ENCODE data around the gene YAP1.

YAP1 gene

GRCh38 chr11:102064316-102064715, 45.9 kb upstream of the YAP1 start:
- no peak overlapping the region for H3K4me2 ChIP-seq (ENCODE audit: low read depth, low read length, poor library complexity, severe bottlenecking)

DNA sequence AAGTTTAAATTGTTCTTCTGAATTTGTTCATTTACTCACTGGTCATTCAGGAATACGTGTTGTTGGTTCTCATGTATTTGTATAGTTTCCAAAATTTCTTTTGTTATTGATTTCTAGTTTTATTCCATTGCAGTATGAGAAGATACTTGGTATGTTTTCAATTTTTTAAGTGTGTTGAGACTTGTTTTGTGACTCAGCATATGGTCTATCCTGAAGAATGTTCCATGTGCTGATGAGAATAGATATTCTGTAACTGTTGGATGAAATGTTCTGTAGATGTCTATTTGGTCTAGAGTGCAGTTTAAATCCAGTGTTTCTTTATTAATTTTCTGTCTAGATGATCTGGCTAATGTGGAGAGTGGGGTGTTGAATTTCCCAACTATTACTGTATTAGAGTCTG, 39.5 kb upstream of the YAP1 start:
- H3K36me3 ChIP-seq (ENCODE audit: low read length), result no peaks in the 10 kb centered on the region
- H3K27ac ChIP-seq (ENCODE audit: low read depth, low read length), result no peak overlapping the region
- TF ChIP-seq, protein P1, sequence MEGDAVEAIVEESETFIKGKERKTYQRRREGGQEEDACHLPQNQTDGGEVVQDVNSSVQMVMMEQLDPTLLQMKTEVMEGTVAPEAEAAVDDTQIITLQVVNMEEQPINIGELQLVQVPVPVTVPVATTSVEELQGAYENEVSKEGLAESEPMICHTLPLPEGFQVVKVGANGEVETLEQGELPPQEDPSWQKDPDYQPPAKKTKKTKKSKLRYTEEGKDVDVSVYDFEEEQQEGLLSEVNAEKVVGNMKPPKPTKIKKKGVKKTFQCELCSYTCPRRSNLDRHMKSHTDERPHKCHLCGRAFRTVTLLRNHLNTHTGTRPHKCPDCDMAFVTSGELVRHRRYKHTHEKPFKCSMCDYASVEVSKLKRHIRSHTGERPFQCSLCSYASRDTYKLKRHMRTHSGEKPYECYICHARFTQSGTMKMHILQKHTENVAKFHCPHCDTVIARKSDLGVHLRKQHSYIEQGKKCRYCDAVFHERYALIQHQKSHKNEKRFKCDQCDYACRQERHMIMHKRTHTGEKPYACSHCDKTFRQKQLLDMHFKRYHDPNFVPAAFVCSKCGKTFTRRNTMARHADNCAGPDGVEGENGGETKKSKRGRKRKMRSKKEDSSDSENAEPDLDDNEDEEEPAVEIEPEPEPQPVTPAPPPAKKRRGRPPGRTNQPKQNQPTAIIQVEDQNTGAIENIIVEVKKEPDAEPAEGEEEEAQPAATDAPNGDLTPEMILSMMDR (IDR thresholded peaks at IDR 0.05; ENCODE audit: insufficient read depth, low read length, poor library complexity, severe bottlenecking), result no peak
- TF ChIP-seq EZH2phosphoT487 (conservative IDR thresholded peaks at IDR 0.05; ENCODE audit: low read length), result no peak
- H3K27me3 ChIP-seq (ENCODE audit: low read length), result no peaks in the 10 kb centered on the region
- H3K4me2 ChIP-seq (ENCODE audit: low read depth, low read length, poor library complexity, severe bottlenecking), result no peak overlapping the region
- no peaks in the 10 kb centered on the region for H3K79me2 ChIP-seq (ENCODE audit: insufficient read depth, low read length)
- H3K9ac ChIP-seq (ENCODE audit: low read length), result no peak overlapping the region
- no peaks in the 10 kb centered on the region for H4K20me1 ChIP-seq (ENCODE audit: low read depth, low read length)
- H2AFZ ChIP-seq (ENCODE audit: low read depth, low read length, severe bottlenecking), result no peak overlapping the region
- H3F3A ChIP-seq (ENCODE audit: insufficient read depth), result no peaks in the 10 kb centered on the region
- H3K9me3 ChIP-seq (ENCODE audit: insufficient read depth, low read length), result 0 out of 2 replicates have a peak, but pooled peaks cover 9% of the 10 kb centered on the region
- H3K4me3 ChIP-seq (ENCODE audit: insufficient read depth, low read length, poor library complexity, severe bottlenecking), result no peak overlapping the region
- H3K9me2 ChIP-seq (replicated peaks; ENCODE audit: insufficient read depth, low read length), result no peaks in the 10 kb centered on the region

More at GRCh38 chr11:102064316-102064715, 45.9 kb upstream of the YAP1 start:
- H3K9me2 ChIP-seq (replicated peaks; ENCODE audit: insufficient read depth, low read length), result no peaks in the 10 kb centered on the region
- H4K20me1 ChIP-seq (ENCODE audit: low read depth, low read length), result no peaks in the 10 kb centered on the region
- no peaks in the 10 kb centered on the region for H3K79me2 ChIP-seq (ENCODE audit: insufficient read depth, low read length)
- H3F3A ChIP-seq (ENCODE audit: insufficient read depth), result no peaks in the 10 kb centered on the region
- TF ChIP-seq, protein P1 (IDR thresholded peaks at IDR 0.05; ENCODE audit: insufficient read depth, low read length, poor library complexity, severe bottlenecking), result no peak
- no peak for TF ChIP-seq EZH2phosphoT487 (conservative IDR thresholded peaks at IDR 0.05; ENCODE audit: low read length)
- H3K9ac ChIP-seq (ENCODE audit: low read length), result no peak overlapping the region
- no peaks in the 10 kb centered on the region for H3K27me3 ChIP-seq (ENCODE audit: low read length)
- no peaks in the 10 kb centered on the region for H3K9me3 ChIP-seq (ENCODE audit: insufficient read depth, low read length)
- no peak overlapping the region for H2AFZ ChIP-seq (ENCODE audit: low read depth, low read length, severe bottlenecking)
- no peak overlapping the region for H3K4me3 ChIP-seq (ENCODE audit: insufficient read depth, low read length, poor library complexity, severe bottlenecking)
- no peaks in the 10 kb centered on the region for H3K36me3 ChIP-seq (ENCODE audit: low read length)
- H3K27ac ChIP-seq (ENCODE audit: low read depth, low read length), result no peak overlapping the region

DNA sequence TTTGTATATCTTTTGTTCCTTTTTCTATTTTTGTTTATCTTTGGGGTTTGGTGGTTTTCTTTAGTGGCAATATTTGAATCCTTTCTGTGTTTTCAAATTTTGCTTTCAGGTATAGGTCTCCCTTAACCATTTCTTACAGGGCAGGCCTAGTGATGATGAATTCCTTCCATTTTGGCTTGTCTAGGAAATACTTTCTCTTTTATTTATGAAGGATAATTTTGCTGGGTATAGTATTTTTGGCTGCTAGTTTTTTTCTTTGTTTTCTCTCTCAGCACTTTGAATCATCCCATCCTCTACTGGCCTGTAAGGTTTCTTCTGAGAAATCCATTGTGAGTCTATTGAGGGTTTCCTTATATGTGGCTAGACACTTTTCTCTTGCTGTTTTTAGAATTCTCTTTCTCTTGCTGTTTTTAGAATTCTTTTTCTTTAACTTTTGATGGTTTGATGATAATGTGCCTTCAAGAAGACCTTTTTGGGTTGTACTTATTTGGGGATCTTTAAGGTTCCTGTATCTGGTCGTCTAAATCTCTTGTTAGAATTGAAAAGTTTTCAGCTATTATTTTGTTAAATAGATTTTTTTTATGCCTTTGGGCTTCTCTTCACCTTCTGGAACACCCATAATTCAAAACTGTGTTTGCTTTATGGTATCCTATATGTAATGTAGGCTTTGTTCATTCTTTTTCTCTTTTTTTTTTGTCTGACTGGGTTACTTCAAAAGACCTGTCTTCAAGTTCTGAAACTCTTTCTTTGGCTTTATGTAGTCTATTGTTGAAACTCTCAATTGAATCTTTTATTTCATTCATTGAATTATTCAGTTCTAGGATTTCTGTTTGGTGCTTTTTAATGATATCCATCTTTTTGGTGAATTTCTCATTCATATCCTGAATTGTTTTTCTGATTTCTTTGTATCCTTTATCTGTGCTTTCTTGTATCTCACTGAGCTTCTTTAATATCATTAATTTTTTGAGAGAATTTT, 38.5 kb upstream of the YAP1 start:
- Histone ChIP-seq H3K9me2 (replicated peaks; ENCODE audit: insufficient read depth, low read length) (no peaks in the 10 kb centered on the region), H3K9me3 (ENCODE audit: insufficient read depth, low read length) (0 out of 2 replicates have a peak, but pooled peaks cover 9% of the 10 kb centered on the region), H3K36me3 (ENCODE audit: low read length) (no peaks in the 10 kb centered on the region), H4K20me1 (ENCODE audit: low read depth, low read length) (no peaks in the 10 kb centered on the region), H3K4me2 (ENCODE audit: low read depth, low read length, poor library complexity, severe bottlenecking) (no peak overlapping the region), H3F3A (ENCODE audit: insufficient read depth) (no peaks in the 10 kb centered on the region), H3K27me3 (ENCODE audit: low read length) (0 out of 2 replicates have a peak, but pooled peaks cover 3% of the 10 kb centered on the region), H3K79me2 (ENCODE audit: insufficient read depth, low read length) (no peaks in the 10 kb centered on the region), H3K9ac (ENCODE audit: low read length) (no peak overlapping the region), H2AFZ (ENCODE audit: low read depth, low read length, severe bottlenecking) (no peak overlapping the region), H3K27ac (ENCODE audit: low read depth, low read length) (no peak overlapping the region), H3K4me3 (ENCODE audit: insufficient read depth, low read length, poor library complexity, severe bottlenecking) (no peak overlapping the region)
- TF ChIP-seq, protein P1 (IDR thresholded peaks at IDR 0.05; ENCODE audit: insufficient read depth, low read length, poor library complexity, severe bottlenecking), result no peak
- TF ChIP-seq EZH2phosphoT487 (conservative IDR thresholded peaks at IDR 0.05; ENCODE audit: low read length), result no peak
